AG10803 (cell line): ENCODE measurements around the gene RBMXL3.

Experiments used
- DNase-seq: peaks from one replicate; pipeline ENCODE4 v3.0.0; 2010; ENCODE audit warnings: low read depth
- H3K4me3 ChIP-seq: 2 replicates; pipeline ENCODE4 v1.5.1; 2011; ENCODE audit warnings: mild to moderate bottlenecking, low read length, control low read depth
- TF ChIP-seq, protein P1 (sequence below): conservative IDR thresholded peaks from 2 replicates; pipeline ENCODE4 v1.5.1; 2011; ENCODE audit warnings: mild to moderate bottlenecking, low read length, control low read depth, inconsistent platforms

The RBMXL3 gene

GRCh38 chrX:115234461-115234860 lies 45.3 kb downstream of the RBMXL3 start:
- no peak for DNase-seq
- peak overlapping the region; percentile 72 for H3K4me3 ChIP-seq

GRCh38 chrX:115236560-115236959 lies 47.4 kb downstream of the RBMXL3 start:
- no peak for DNase-seq
- TF ChIP-seq, protein P1, sequence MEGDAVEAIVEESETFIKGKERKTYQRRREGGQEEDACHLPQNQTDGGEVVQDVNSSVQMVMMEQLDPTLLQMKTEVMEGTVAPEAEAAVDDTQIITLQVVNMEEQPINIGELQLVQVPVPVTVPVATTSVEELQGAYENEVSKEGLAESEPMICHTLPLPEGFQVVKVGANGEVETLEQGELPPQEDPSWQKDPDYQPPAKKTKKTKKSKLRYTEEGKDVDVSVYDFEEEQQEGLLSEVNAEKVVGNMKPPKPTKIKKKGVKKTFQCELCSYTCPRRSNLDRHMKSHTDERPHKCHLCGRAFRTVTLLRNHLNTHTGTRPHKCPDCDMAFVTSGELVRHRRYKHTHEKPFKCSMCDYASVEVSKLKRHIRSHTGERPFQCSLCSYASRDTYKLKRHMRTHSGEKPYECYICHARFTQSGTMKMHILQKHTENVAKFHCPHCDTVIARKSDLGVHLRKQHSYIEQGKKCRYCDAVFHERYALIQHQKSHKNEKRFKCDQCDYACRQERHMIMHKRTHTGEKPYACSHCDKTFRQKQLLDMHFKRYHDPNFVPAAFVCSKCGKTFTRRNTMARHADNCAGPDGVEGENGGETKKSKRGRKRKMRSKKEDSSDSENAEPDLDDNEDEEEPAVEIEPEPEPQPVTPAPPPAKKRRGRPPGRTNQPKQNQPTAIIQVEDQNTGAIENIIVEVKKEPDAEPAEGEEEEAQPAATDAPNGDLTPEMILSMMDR, result no peak
- no peak overlapping the region for H3K4me3 ChIP-seq

More at GRCh38 chrX:115234461-115234860, 45.3 kb downstream of the RBMXL3 start:
- TF ChIP-seq, protein P1, result no peak

DNA sequence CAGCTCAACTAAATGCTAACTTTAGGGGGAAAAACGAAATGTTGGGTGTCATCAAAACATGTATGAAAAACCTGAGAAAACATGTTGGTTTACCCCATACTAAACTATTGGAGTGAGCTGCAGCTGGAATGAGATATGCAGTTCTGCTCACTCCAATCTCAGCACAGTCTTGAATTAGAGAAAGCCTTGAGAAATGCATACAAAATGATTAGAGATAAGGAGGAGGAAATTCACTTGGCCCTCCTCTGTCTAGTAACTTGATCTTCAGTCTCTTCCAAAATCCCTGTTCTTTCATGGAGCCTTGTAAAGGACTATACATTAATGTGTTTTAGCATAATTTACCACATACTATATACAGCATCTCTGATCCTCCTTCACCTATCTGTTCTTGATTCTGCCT lies 47.8 kb downstream of the RBMXL3 start:
- TF ChIP-seq, protein P1, result no peak
- no peak overlapping the region for H3K4me3 ChIP-seq
- no peak for DNase-seq
